Measurements from ENCODE around the gene SHH.

GRCh38 chr7:155831807-155832524 lies 19.7 kb upstream of the SHH start:
- TF ChIP-seq CTCF (IDR thresholded peaks at IDR 0.05): no peak
- TF ChIP-seq POLR2A (IDR thresholded peaks at IDR 0.05): no peak
